A549 (cell line): ENCODE measurements around the gene PRKAR1B. TPM values are rescaled to one million over a fixed set of nuclear protein-coding genes. Genes with fewer than 3 reads are reported as not detected.

Experiments used
- ATAC-seq, 2 experiments: fragments of 200-7000 bp in 1 of 2; fragments of >200 bp in 1 of 2; cut with Nextera tagmentation in 1 of 2; cut with Tn5 transposase in 1 of 2; 3 replicates each; pipeline versions ENCODE4 v1.8.0 to v1.9.1; 2018 to 2020; ENCODE audit warnings: mild to moderate bottlenecking in 1 of 2, moderate library complexity in 1 of 2
- CTCF ChIA-PET: fragments of 300-600 bp; sonication (Branson Sonifier 250); formaldehyde crosslinking; extraction: SDS; loops from one replicate; lab custom pipeline; 2021; ENCODE audit warnings: antibody characterized with exemption, inconsistent platforms; lab: Yijun Ruan, JAX
- POLR2A ChIA-PET: fragments of 350-600 bp; formaldehyde crosslinking; extraction: SDS; loops from one replicate; lab custom pipeline; 2021; ENCODE audit warnings: antibody characterized with exemption, inconsistent platforms; lab: Yijun Ruan, JAX
- DNase-seq, 2 experiments: peaks; one replicate each; pipeline versions ENCODE4 v3.0.0 to v3.0.0-alpha.2; 2011 to 2016; ENCODE audit warnings: low read depth in 1 of 2, low spot score in 1 of 2
- FAIRE-seq: peaks from 2 replicates; lab custom pipeline; 2011; peaks lifted over from hg19 to GRCh38; lab: Jason Lieb, UNC
- H3K27ac ChIP-seq, 2 experiments: fragments of >200 bp; sonication (Bioruptor Twin); formaldehyde crosslinking; 3 replicates each; pipeline ENCODE4 v1.5.1; 2016 to 2017
- H3K4me1 ChIP-seq: fragments of >200 bp; sonication (Bioruptor Twin); formaldehyde crosslinking; 3 replicates; pipeline ENCODE4 v1.6.1; 2016
- H3K4me2 ChIP-seq: fragments of >200 bp; sonication (Bioruptor Twin); formaldehyde crosslinking; 3 replicates; pipeline ENCODE4 v1.6.1; 2016
- H3K4me3 ChIP-seq: fragments of >200 bp; sonication (Bioruptor Twin); formaldehyde crosslinking; 3 replicates; pipeline ENCODE4 v1.5.1; 2016
- H3K9me3 ChIP-seq: fragments of >200 bp; sonication (Bioruptor Twin); formaldehyde crosslinking; 3 replicates; pipeline ENCODE4 v1.6.1; 2016
- CBX8 ChIP-seq: fragments of 200-600 bp; sonication (generic); IDR thresholded peaks from 2 replicates; pipeline ENCODE4 v1.6.1; 2016
- EHMT2 ChIP-seq: fragments of 200-600 bp; sonication (generic); IDR thresholded peaks from 2 replicates; pipeline ENCODE4 v1.6.1; 2016; ENCODE audit warnings: antibody characterized with exemption, low read depth, mild to moderate bottlenecking, moderate library complexity
- EP300 ChIP-seq, 2 experiments: fragments of >200 bp; sonication (Bioruptor Twin); formaldehyde crosslinking; IDR thresholded peaks; 2 replicates in 1 of 2; 3 replicates in 1 of 2; pipeline ENCODE4 v1.6.1; 2016 to 2017
- FOSL2 ChIP-seq, 2 experiments: fragments of 450-650 bp in 1 of 2; fragments of >200 bp in 1 of 2; sonication (Bioruptor Twin) in 1 of 2; formaldehyde crosslinking; IDR thresholded peaks; 2 replicates each; pipeline versions ENCODE4 v1.5.0 to v1.6.1; 2016 to 2020; ENCODE audit warnings: mild to moderate bottlenecking in 1 of 2, moderate library complexity in 1 of 2
- HEYL ChIP-seq: fragments of 250-450 bp; sonication (Bioruptor Pico); IDR thresholded peaks from 2 replicates; pipeline ENCODE4 v1.8.0; 2021; ENCODE audit warnings: mild to moderate bottlenecking, moderate library complexity
- HOXB13 ChIP-seq: fragments of 250-450 bp; sonication (Bioruptor Pico); IDR thresholded peaks from 2 replicates; pipeline ENCODE4 v1.5.0; 2020; ENCODE audit warnings: low read depth, mild to moderate bottlenecking, moderate library complexity
- JUNB ChIP-seq: fragments of >200 bp; sonication (Bioruptor Twin); formaldehyde crosslinking; IDR thresholded peaks from 2 replicates; pipeline ENCODE4 v1.6.1; 2016
- NR3C1 ChIP-seq: fragments of >200 bp; sonication (Bioruptor Twin); formaldehyde crosslinking; IDR thresholded peaks from 3 replicates; pipeline ENCODE4 v1.6.1; 2017
- RARB ChIP-seq: fragments of 250-450 bp; sonication (Bioruptor Pico); IDR thresholded peaks from 2 replicates; pipeline ENCODE4 v1.8.0; 2021; ENCODE audit warnings: mild to moderate bottlenecking, moderate library complexity
- RCOR1 ChIP-seq: fragments of 150-350 bp; IDR thresholded peaks from 2 replicates; pipeline ENCODE4 v1.6.1; 2014; ENCODE audit warnings: antibody characterized with exemption, low read length, low read depth
- RNF2 ChIP-seq: fragments of 200-600 bp; sonication (generic); IDR thresholded peaks from 2 replicates; pipeline ENCODE4 v1.6.1; 2016; ENCODE audit warnings: low read depth, mild to moderate bottlenecking, antibody characterized with exemption, moderate library complexity, borderline replicate concordance
- ZFP36 ChIP-seq: fragments of 450-650 bp; IDR thresholded peaks from 2 replicates; pipeline ENCODE4 v1.6.1; 2014; ENCODE audit warnings: borderline replicate concordance; ENCODE audit not compliant: partially characterized antibody
- WGBS: methylation state at CpG from one replicate; pipeline ENCODE4 v1.1.6; 2017; ENCODE audit errors: missing lambda C conversion rate; 5-methylcytosine and 5-hydroxymethylcytosine counted together
- polyA plus RNA-seq, 4 experiments: library from polyadenylated mRNA; depleted of rRNA in 3 of 4; stranded (reverse); fragments of >200 nt; fragmentation: RNase III in 1 of 4; extraction: RNeasy Plus Mini Kit Qiagen cat#74134 plus additional on column Dnase treatment in 1 of 4; gene quantifications; 2 replicates in 3 of 4; 3 replicates in 1 of 4; pipeline ENCODE4 v1.2.3, GENCODE V29; 2011 to 2017
- TF ChIP-seq, protein P1 (sequence below): fragments of 450-650 bp; IDR thresholded peaks from 2 replicates; pipeline ENCODE4 v1.6.1; 2014; ENCODE audit warnings: antibody characterized with exemption
- TF ChIP-seq, protein P2 (sequence below): IDR thresholded peaks from 2 replicates; pipeline ENCODE4 v1.6.1; 2012; ENCODE audit warnings: low read depth, borderline replicate concordance
- TF ChIP-seq, protein P3 (sequence below): fragments of >200 bp; sonication (Bioruptor Twin); formaldehyde crosslinking; IDR thresholded peaks from 3 replicates; pipeline ENCODE4 v1.5.1; 2016
- TF ChIP-seq, protein P4 (sequence below): fragments of >200 bp; sonication (Bioruptor Twin); formaldehyde crosslinking; IDR thresholded peaks from 3 replicates; pipeline ENCODE4 v1.6.1; 2016

Gene PRKAR1B
- polyA plus RNA-seq, 2 of the 4 experiments (the other 2 are of a cell fraction), result 10.1 to 33.7 TPM

DNA sequence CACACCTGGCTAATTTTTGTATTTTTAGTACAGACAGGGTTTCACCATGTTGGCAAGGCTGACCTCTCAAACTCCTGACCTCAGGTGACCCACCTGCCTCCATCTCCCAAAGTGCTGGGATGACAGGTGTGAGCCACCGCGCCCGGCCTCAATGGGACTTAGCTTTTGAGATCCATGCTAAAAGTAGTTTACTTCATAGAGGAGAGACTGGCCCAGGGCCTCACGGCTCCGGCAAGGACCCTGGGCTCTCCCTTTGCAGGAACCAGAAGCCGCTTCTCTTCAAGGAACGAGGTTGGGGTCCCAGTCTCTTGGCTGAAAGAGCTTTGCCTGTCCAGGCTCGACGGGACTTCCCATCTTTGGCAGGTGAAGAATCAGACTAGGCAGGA, 30.7 kb downstream of the PRKAR1B start:
- TF ChIP-seq RNF2 (no peak), NR3C1 (no peak), ZFP36 (no peak)
- TF ChIP-seq, protein P1, sequence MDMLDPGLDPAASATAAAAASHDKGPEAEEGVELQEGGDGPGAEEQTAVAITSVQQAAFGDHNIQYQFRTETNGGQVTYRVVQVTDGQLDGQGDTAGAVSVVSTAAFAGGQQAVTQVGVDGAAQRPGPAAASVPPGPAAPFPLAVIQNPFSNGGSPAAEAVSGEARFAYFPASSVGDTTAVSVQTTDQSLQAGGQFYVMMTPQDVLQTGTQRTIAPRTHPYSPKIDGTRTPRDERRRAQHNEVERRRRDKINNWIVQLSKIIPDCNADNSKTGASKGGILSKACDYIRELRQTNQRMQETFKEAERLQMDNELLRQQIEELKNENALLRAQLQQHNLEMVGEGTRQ, result no peak
- TF ChIP-seq, protein P2, sequence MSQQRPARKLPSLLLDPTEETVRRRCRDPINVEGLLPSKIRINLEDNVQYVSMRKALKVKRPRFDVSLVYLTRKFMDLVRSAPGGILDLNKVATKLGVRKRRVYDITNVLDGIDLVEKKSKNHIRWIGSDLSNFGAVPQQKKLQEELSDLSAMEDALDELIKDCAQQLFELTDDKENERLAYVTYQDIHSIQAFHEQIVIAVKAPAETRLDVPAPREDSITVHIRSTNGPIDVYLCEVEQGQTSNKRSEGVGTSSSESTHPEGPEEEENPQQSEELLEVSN, result no peak
- TF ChIP-seq, protein P3, sequence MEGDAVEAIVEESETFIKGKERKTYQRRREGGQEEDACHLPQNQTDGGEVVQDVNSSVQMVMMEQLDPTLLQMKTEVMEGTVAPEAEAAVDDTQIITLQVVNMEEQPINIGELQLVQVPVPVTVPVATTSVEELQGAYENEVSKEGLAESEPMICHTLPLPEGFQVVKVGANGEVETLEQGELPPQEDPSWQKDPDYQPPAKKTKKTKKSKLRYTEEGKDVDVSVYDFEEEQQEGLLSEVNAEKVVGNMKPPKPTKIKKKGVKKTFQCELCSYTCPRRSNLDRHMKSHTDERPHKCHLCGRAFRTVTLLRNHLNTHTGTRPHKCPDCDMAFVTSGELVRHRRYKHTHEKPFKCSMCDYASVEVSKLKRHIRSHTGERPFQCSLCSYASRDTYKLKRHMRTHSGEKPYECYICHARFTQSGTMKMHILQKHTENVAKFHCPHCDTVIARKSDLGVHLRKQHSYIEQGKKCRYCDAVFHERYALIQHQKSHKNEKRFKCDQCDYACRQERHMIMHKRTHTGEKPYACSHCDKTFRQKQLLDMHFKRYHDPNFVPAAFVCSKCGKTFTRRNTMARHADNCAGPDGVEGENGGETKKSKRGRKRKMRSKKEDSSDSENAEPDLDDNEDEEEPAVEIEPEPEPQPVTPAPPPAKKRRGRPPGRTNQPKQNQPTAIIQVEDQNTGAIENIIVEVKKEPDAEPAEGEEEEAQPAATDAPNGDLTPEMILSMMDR, result no peak
- no peak overlapping the region for H3K4me2 ChIP-seq
- ATAC-seq (no peak), FAIRE-seq (no peak), DNase-seq (no peak)
- 92% methylated on average over 9 of the region's 9 CpGs for WGBS
- no peaks in the 10 kb centered on the region for H3K9me3 ChIP-seq
- POLR2A ChIA-PET, result interaction anchor here (0.7 kb wide), 1 partner anchor 21 kb away, joined by 6 read pairs; no protein-coding TSS in a partner anchor
- H3K27ac ChIP-seq, result no peak overlapping the region
- CTCF ChIA-PET, result no interaction called here
- H3K4me1 ChIP-seq, result no peaks in the 10 kb centered on the region
- no peak overlapping the region for H3K4me3 ChIP-seq

DNA sequence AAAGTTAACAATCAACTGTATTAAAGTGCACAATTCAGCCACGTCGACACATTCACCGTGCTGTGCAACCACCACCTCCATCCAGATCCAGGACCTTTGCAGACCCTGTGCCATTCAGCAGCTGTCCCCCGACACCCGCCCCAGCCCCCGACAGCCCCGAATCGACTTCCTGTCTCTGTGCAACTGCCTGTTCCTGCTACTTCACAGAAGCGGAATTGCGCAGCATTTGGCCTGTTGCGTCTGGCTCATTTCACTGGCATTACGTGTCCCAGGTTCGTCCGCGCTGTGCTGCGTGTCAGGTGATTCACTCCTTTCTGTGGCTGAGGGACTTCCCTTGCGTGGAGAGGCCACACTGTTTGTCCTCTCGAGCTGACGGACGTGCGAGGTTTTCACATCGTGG, 33.8 kb downstream of the PRKAR1B start:
- FAIRE-seq, result no peak

More for the DNA sequence above, 33.8 kb downstream of the PRKAR1B start:
- no peak for DNase-seq
- POLR2A ChIA-PET, result no interaction called here
- no peak for TF ChIP-seq FOSL2 (IDR thresholded peaks at IDR 0.05)
- no peak for TF ChIP-seq FOSL2 (CRISPR knock-in tag; IDR thresholded peaks at IDR 0.05)
- TF ChIP-seq, protein P4, sequence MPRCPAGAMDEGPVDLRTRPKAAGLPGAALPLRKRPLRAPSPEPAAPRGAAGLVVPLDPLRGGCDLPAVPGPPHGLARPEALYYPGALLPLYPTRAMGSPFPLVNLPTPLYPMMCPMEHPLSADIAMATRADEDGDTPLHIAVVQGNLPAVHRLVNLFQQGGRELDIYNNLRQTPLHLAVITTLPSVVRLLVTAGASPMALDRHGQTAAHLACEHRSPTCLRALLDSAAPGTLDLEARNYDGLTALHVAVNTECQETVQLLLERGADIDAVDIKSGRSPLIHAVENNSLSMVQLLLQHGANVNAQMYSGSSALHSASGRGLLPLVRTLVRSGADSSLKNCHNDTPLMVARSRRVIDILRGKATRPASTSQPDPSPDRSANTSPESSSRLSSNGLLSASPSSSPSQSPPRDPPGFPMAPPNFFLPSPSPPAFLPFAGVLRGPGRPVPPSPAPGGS, result no peak
- TF ChIP-seq, protein P3, result no peak
- no peak for TF ChIP-seq HOXB13 (CRISPR knock-in tag)
- TF ChIP-seq JUNB, result no peak
- no peak for TF ChIP-seq RARB
- TF ChIP-seq CBX8, result no peak
- TF ChIP-seq HEYL, result no peak
- TF ChIP-seq EP300 (IDR thresholded peaks at IDR 0.05), result no peak
- TF ChIP-seq, protein P2, result no peak
- TF ChIP-seq RCOR1, result no peak
- no peak for TF ChIP-seq EHMT2
- H3K27ac ChIP-seq, result no peak overlapping the region
- CTCF ChIA-PET, result no interaction called here
- no peak overlapping the region for H3K4me2 ChIP-seq
- no peak overlapping the region for H3K4me3 ChIP-seq
- 92% methylated on average over 21 of the region's 22 CpGs for WGBS
- H3K9me3 ChIP-seq, result peaks cover 23% of the 10 kb centered on the region
- no peaks in the 10 kb centered on the region for H3K4me1 ChIP-seq
- ATAC-seq, result no peak
